Activated naive CD4-positive, alpha-beta T cell treated with anti-CD3 and anti-CD28 coated beads for 36 hours (primary cell): ENCODE data around the gene UTP14A. TPM values are rescaled to one million over a fixed set of nuclear protein-coding genes. Genes with fewer than 3 reads are reported as not detected.

ENCODE experiments used
- CTCF ChIA-PET: fragments of 350-600 bp; sonication (Branson Sonifier 250); formaldehyde crosslinking; loops from one replicate; lab custom pipeline; 2021; ENCODE audit warnings: antibody characterized with exemption; lab: Charles Lee
- DNase-seq: peaks from one replicate; pipeline ENCODE4 v3.0.0-alpha.2; 2020
- H3K27ac Mint-ChIP-seq: one replicate; pipeline ENCODE4 v1.8.0; 2021; ENCODE audit warnings: mild to moderate bottlenecking, mixed read lengths
- H3K27me3 Mint-ChIP-seq: one replicate; pipeline ENCODE4 v1.8.0; 2021; ENCODE audit warnings: low read depth, mixed read lengths
- H3K36me3 Mint-ChIP-seq: one replicate; pipeline ENCODE4 v1.8.0; 2021; ENCODE audit warnings: low read depth, mixed read lengths
- H3K4me1 Mint-ChIP-seq: one replicate; pipeline ENCODE4 v1.8.0; 2021; ENCODE audit warnings: low read depth, mixed read lengths
- H3K4me3 Mint-ChIP-seq: one replicate; pipeline ENCODE4 v1.8.0; 2021; ENCODE audit warnings: mild to moderate bottlenecking, moderate library complexity, mixed read lengths
- H3K9me3 Mint-ChIP-seq: one replicate; pipeline ENCODE4 v1.8.0; 2021; ENCODE audit warnings: mixed read lengths
- intact Hi-C: fragments of 100-400 bp; cut with micrococcal nuclease; formaldehyde crosslinking; loops from one replicate; pipeline ENCODE4 v1.15.1; 2023
- total RNA-seq, 2 experiments: library from RNA; stranded (reverse); gene quantifications; one replicate each; pipeline ENCODE4 v1.2.3, GENCODE V29; 2021

UTP14A gene
- total RNA-seq, 2 experiments from 2014 or later, result 21.5 to 22.6 TPM

GRCh38 chrX:129954804-129955203, 48.8 kb downstream of the UTP14A start:
- H3K4me3 Mint-ChIP-seq, result no peak overlapping the region
- no peaks in the 10 kb centered on the region for H3K36me3 Mint-ChIP-seq
- intact Hi-C loops, result no loop called here
- H3K27ac Mint-ChIP-seq, result no peak overlapping the region
- no peak for DNase-seq
- H3K9me3 Mint-ChIP-seq, result no peaks in the 10 kb centered on the region
- peaks cover 7% of the 10 kb centered on the region for H3K4me1 Mint-ChIP-seq
- peaks cover 2% of the 10 kb centered on the region for H3K27me3 Mint-ChIP-seq
- CTCF ChIA-PET, result no interaction called here

GRCh38 chrX:129955682-129956081, 49.7 kb downstream of the UTP14A start:
- H3K4me1 Mint-ChIP-seq, result peaks cover 7% of the 10 kb centered on the region
- peaks cover 2% of the 10 kb centered on the region for H3K27me3 Mint-ChIP-seq
- no peaks in the 10 kb centered on the region for H3K36me3 Mint-ChIP-seq
- intact Hi-C loops, result no loop called here
- CTCF ChIA-PET, result no interaction called here
- no peak for DNase-seq
- peak overlapping the region; percentile 45 for H3K4me3 Mint-ChIP-seq
- H3K9me3 Mint-ChIP-seq, result no peaks in the 10 kb centered on the region
- no peak overlapping the region for H3K27ac Mint-ChIP-seq

DNA sequence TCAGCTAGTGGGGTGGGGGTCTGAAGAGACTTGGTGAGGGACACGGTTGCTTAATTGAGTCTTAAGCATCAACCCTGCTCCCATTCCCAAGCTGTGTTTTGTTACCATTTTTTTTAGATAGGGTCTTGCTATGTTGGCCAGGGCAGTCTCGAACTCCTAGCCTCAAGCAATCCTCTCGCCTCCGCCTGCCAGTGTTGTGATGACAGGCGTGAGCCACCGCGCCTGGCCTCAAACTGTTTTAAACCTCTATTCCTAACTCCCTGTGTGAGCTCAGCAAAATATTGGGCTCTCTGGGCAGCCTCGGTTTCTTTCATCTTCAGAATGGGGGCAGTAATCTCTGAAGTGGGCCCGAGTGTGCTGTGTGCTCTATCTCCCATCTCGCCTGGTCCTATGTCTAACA, 50.2 kb downstream of the UTP14A start:
- intact Hi-C loops, result no loop called here
- H3K4me3 Mint-ChIP-seq, result peak overlapping the region; percentile 63
- CTCF ChIA-PET, result no interaction called here
- peaks cover 7% of the 10 kb centered on the region for H3K4me1 Mint-ChIP-seq
- no peaks in the 10 kb centered on the region for H3K36me3 Mint-ChIP-seq
- no peaks in the 10 kb centered on the region for H3K9me3 Mint-ChIP-seq
- H3K27me3 Mint-ChIP-seq, result peaks cover 2% of the 10 kb centered on the region
- no peak for DNase-seq
- no peak overlapping the region for H3K27ac Mint-ChIP-seq

DNA sequence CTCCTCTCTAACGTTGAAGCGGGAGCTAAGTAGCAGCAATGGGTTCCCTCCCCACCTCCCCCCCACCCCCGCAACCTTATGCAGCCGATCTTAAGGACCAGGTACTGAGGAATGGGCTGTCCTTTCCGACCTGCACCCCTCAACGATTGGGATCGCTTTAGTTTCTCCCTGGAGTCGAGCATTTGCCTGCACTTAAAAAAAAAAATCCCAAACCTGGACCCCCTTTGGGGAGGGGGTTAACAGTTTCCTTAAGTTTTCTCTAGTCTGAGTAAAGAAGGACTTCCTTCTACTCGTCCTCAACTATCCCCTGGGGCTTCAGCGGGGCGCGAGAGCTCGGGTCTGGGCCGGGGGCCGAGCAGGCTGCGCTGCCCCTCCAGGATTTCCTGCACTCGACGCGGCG, 50.8 kb downstream of the UTP14A start:
- CTCF ChIA-PET, result no interaction called here
- no peak for DNase-seq
- H3K27me3 Mint-ChIP-seq, result peaks cover 2% of the 10 kb centered on the region
- no peaks in the 10 kb centered on the region for H3K9me3 Mint-ChIP-seq
- H3K4me1 Mint-ChIP-seq, result peaks cover 11% of the 10 kb centered on the region
- H3K36me3 Mint-ChIP-seq, result no peaks in the 10 kb centered on the region
- no peak overlapping the region for H3K27ac Mint-ChIP-seq
- intact Hi-C loops, result no loop called here
- H3K4me3 Mint-ChIP-seq, result peak overlapping the region; percentile 63

GRCh38 chrX:129957241-129958082, 51.5 kb downstream of the UTP14A start:
- Mint-ChIP-seq H3K27me3 (peaks cover 2% of the 10 kb centered on the region), H3K36me3 (no peaks in the 10 kb centered on the region), H3K9me3 (no peaks in the 10 kb centered on the region), H3K4me3 (peak overlapping the region; percentile 60), H3K4me1 (peaks cover 15% of the 10 kb centered on the region), H3K27ac (no peak overlapping the region)
- peak; percentile 42 for DNase-seq
- intact Hi-C loops, result no loop called here
- CTCF ChIA-PET, result no interaction called here

GRCh38 chrX:129958083-129958465, 52.1 kb downstream of the UTP14A start:
- Mint-ChIP-seq H3K4me1 (peaks cover 11% of the 10 kb centered on the region), H3K4me3 (peak overlapping the region; percentile 60), H3K27me3 (no peaks in the 10 kb centered on the region), H3K36me3 (no peaks in the 10 kb centered on the region), H3K27ac (no peak overlapping the region), H3K9me3 (no peaks in the 10 kb centered on the region)
- CTCF ChIA-PET, result no interaction called here
- DNase-seq, result no peak
- intact Hi-C loops, result no loop called here

GRCh38 chrX:129958814-129959492, 53.0 kb downstream of the UTP14A start:
- H3K36me3 Mint-ChIP-seq, result no peaks in the 10 kb centered on the region
- intact Hi-C loops, result no loop called here
- no peaks in the 10 kb centered on the region for H3K27me3 Mint-ChIP-seq
- no peaks in the 10 kb centered on the region for H3K9me3 Mint-ChIP-seq
- no peak overlapping the region for H3K4me3 Mint-ChIP-seq
- CTCF ChIA-PET, result no interaction called here
- peaks cover 11% of the 10 kb centered on the region for H3K4me1 Mint-ChIP-seq
- no peak overlapping the region for H3K27ac Mint-ChIP-seq
- no peak for DNase-seq

DNA sequence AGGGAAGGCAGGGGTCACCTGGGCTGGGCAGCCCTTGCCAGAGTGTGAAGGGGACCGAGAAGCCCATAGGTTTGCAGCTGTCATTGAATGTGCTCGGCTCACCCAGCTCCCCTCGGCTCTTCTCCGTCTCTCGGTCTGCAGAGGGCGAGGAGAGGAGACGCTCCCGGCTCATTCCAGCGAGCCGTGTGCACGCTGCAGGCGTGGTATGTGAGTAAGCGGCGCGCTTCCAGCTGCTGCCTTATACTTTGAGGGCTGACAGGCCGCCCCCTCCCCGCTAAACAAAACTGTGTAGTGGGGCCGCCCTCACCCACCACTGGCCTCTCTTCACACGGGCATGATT, 53.5 kb downstream of the UTP14A start:
- intact Hi-C loops, result no loop called here

GRCh38 chrX:129961180-129962083, 55.5 kb downstream of the UTP14A start:
- Mint-ChIP-seq H3K36me3 (no peaks in the 10 kb centered on the region), H3K27ac (peak overlapping the region; percentile 86), H3K4me1 (peaks cover 11% of the 10 kb centered on the region), H3K27me3 (no peaks in the 10 kb centered on the region), H3K4me3 (peak overlapping the region; percentile 76), H3K9me3 (no peaks in the 10 kb centered on the region)
- peak; percentile 84 for DNase-seq
- CTCF ChIA-PET, result interaction anchor here (0.6 to 3.0 kb wide), 5 partner anchors 35 to 357 kb away, joined by 3 to 13 read pairs (median 4); no protein-coding TSS in a partner anchor
- intact Hi-C loops, result loop anchor here (1.0 to 5.0 kb wide), 3 partner anchors 21 to 179 kb away; partner anchors contain the start of gene BCORL1

More for the DNA sequence above, 53.5 kb downstream of the UTP14A start:
- Mint-ChIP-seq H3K27me3 (no peaks in the 10 kb centered on the region), H3K36me3 (no peaks in the 10 kb centered on the region), H3K4me1 (peaks cover 11% of the 10 kb centered on the region), H3K4me3 (no peak overlapping the region), H3K27ac (no peak overlapping the region), H3K9me3 (no peaks in the 10 kb centered on the region)
- CTCF ChIA-PET, result no interaction called here
- DNase-seq, result no peak

- CTCF ChIA-PET, result no interaction called here
- DNase-seq, result no peak
- Mint-ChIP-seq H3K9me3 (no peaks in the 10 kb centered on the region), H3K36me3 (no peaks in the 10 kb centered on the region), H3K4me3 (no peak overlapping the region), H3K27me3 (no peaks in the 10 kb centered on the region), H3K4me1 (peaks cover 8% of the 10 kb centered on the region), H3K27ac (no peak overlapping the region)
- intact Hi-C loops, result loop anchor here (5.0 kb wide), 1 partner anchor 181 kb away; no protein-coding TSS in a partner anchor
Observed at GRCh38 chrX:129963729-129964128, 57.8 kb downstream of the UTP14A start.

- DNase-seq, result no peak
- H3K27ac Mint-ChIP-seq, result no peak overlapping the region
- H3K27me3 Mint-ChIP-seq, result no peaks in the 10 kb centered on the region
Observed at GRCh38 chrX:129965166-129965565, 59.2 kb downstream of the UTP14A start.

GRCh38 chrX:129968968-129969367, 63.0 kb downstream of the UTP14A start:
- H3K27ac Mint-ChIP-seq, result no peak overlapping the region
- no peaks in the 10 kb centered on the region for H3K4me1 Mint-ChIP-seq
- DNase-seq, result no peak
- intact Hi-C loops, result no loop called here
- H3K36me3 Mint-ChIP-seq, result no peaks in the 10 kb centered on the region
- CTCF ChIA-PET, result interaction anchor here (0.6 kb wide), 1 partner anchor 368 kb away, joined by 3 read pairs; no protein-coding TSS in a partner anchor
- H3K9me3 Mint-ChIP-seq, result no peaks in the 10 kb centered on the region
- no peak overlapping the region for H3K4me3 Mint-ChIP-seq
- no peaks in the 10 kb centered on the region for H3K27me3 Mint-ChIP-seq

More at GRCh38 chrX:129965166-129965565, 59.2 kb downstream of the UTP14A start:
- Mint-ChIP-seq H3K4me1 (peaks cover 8% of the 10 kb centered on the region), H3K4me3 (no peak overlapping the region), H3K9me3 (no peaks in the 10 kb centered on the region), H3K36me3 (no peaks in the 10 kb centered on the region)
- intact Hi-C loops, result no loop called here
- CTCF ChIA-PET, result no interaction called here
